ENCODE measurements around the gene DGKG. TPM values are rescaled to one million over a fixed set of nuclear protein-coding genes. Genes with fewer than 3 reads are reported as not detected.

DGKG gene
- total and polyA plus RNA-seq, 2 of the 8 experiments (the other 6 are each of a cell fraction or from before 2014, with no cell fraction given) = 0.30 to 0.48 TPM

- TF ChIP-seq CBX8 (IDR thresholded peaks at IDR 0.05; ENCODE audit: borderline replicate concordance, low read depth, low read length) (no peak), TEAD4 (IDR thresholded peaks at IDR 0.05; ENCODE audit: low read depth, low read length) (0 out of 2 replicates have a peak, but pooled peaks have one; percentile 11), CHD1 (IDR thresholded peaks at IDR 0.05; ENCODE audit: low read depth, low read length) (no peak), CTBP2 (IDR thresholded peaks at IDR 0.05; ENCODE audit: borderline replicate concordance, insufficient read depth, insufficient read length, low read length) (no peak), ZNF274 (IDR thresholded peaks at IDR 0.05; ENCODE audit: borderline replicate concordance, extremely low read depth, low read length) (no peak), SIN3A (conservative IDR thresholded peaks at IDR 0.05 in 1 of 2, IDR thresholded peaks at IDR 0.05 in 1 of 2; ENCODE audit: low read depth in 1 of 2, low read length in 2 of 2) (peak; percentile 30 to 46; a peak in 1 of 4 replicates), NRF1 (IDR thresholded peaks at IDR 0.05; ENCODE audit: low read depth, low read length) (peak; percentile 47), HDAC6 (IDR thresholded peaks at IDR 0.05; ENCODE audit: low read depth, low read length) (no peak), TAF1 (IDR thresholded peaks at IDR 0.05; ENCODE audit: low read depth, low read length) (peak; percentile 95), BRCA1 (IDR thresholded peaks at IDR 0.05; ENCODE audit: low read depth, low read length) (no peak), EP300 (IDR thresholded peaks at IDR 0.05; ENCODE audit: borderline replicate concordance in 1 of 2, low read depth in 2 of 2, low read length in 2 of 2) (no peak), CREB1 (IDR thresholded peaks at IDR 0.05) (peak; percentile 55; the same call in 1 of the 2 replicates), ATF2 (IDR thresholded peaks at IDR 0.05; ENCODE audit: low read length) (no peak), TAF7 (optimal IDR thresholded peaks at IDR 0.05; ENCODE audit: borderline replicate concordance, low read depth, low read length) (peak; percentile 92), YY1 (IDR thresholded peaks at IDR 0.05; ENCODE audit: low read depth, low read length) (0 out of 2 replicates have a peak, but pooled peaks have one; percentile 14), PHF8 (conservative IDR thresholded peaks at IDR 0.05; ENCODE audit: low read depth, low read length) (0 out of 2 replicates have a peak, but pooled peaks have one; percentile 28), SUZ12 (IDR thresholded peaks at IDR 0.05; ENCODE audit: low read length) (0 out of 2 replicates have a peak, but pooled peaks have one; percentile 28), TCF12 (IDR thresholded peaks at IDR 0.05; ENCODE audit: low read depth, low read length) (no peak), SRF (IDR thresholded peaks at IDR 0.05; ENCODE audit: low read depth, low read length) (no peak), BACH1 (IDR thresholded peaks at IDR 0.05; ENCODE audit: low read length) (peak; percentile 82)
- TF ChIP-seq, protein P1, sequence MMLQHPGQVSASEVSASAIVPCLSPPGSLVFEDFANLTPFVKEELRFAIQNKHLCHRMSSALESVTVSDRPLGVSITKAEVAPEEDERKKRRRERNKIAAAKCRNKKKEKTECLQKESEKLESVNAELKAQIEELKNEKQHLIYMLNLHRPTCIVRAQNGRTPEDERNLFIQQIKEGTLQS (IDR thresholded peaks at IDR 0.05; ENCODE audit: insufficient read depth, low read depth, low read length) = no peak
Observed at GRCh38 chr3:186108941-186109865, 252.8 kb downstream of the DGKG start, which contains the start of gene ETV5 (continued).
